DOHH2 (cell line): ENCODE data around the gene APOD.

Source experiments
- CTCF ChIP-seq: fragments of 200-600 bp; sonication (generic); IDR thresholded peaks from one replicate; pipeline ENCODE4 v1.5.1; 2014; ENCODE audit warnings: antibody characterized with exemption, mild to moderate bottlenecking, low read depth, low read length; ENCODE audit not compliant: poor library complexity, severe bottlenecking
- EZH2phosphoT487 ChIP-seq: fragments of 200-600 bp; sonication (generic); IDR thresholded peaks from 2 replicates; pipeline ENCODE4 v1.6.1; 2017; ENCODE audit warnings: borderline replicate concordance, mild to moderate bottlenecking, antibody characterized with exemption, low read length, moderate library complexity, mixed read lengths

DNA sequence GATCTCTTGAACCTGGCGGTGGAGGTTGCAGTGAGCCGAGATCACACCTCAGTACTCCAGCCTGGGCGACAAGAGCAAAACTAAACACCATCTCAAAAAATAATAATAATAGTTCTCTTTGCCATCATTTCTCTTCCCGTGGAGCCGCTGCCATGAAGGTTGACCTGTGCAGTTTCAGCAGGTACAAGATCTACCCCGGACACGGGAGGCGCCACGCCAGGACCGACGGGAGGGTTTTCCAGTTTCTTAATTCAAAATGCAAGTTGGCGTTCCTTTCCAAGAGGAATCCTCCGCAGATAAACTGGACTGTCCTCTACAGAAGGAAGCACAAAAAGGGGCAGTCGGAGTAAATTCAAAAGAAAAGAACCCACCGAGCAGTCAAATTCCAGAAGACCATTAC is 29.3 kb downstream of the APOD start:
- no peak for TF ChIP-seq CTCF
- TF ChIP-seq EZH2phosphoT487, result no peak
